SK-N-SH (cell line): ENCODE results near the gene MLLT3. TPM values are rescaled to one million over a fixed set of nuclear protein-coding genes. Genes with fewer than 3 reads are reported as not detected.

ENCODE experiments used
- CTCF ChIA-PET: fragments of 300-600, 350-600 bp; formaldehyde crosslinking; extraction: SDS; loops from one replicate; lab custom pipeline; 2021; lab: Yijun Ruan, JAX
- POLR2A ChIA-PET: fragments of 350-600 bp; sonication (Branson Sonifier 250); formaldehyde crosslinking; extraction: SDS; loops from one replicate; lab custom pipeline; 2020; ENCODE audit warnings: antibody characterized with exemption, inconsistent platforms; lab: Yijun Ruan, JAX
- DNase-seq: peaks from one replicate; pipeline ENCODE4 v3.0.0; 2012
- H2AFZ ChIP-seq: fragments of 200-600 bp; sonication (generic); 2 replicates; pipeline ENCODE4 v1.8.1; 2016; ENCODE audit warnings: antibody characterized with exemption, mild to moderate bottlenecking, low read depth
- H3F3A ChIP-seq: fragments of 200-600 bp; sonication (generic); replicated peaks from 2 replicates; pipeline ENCODE3; 2016; ENCODE audit warnings: antibody characterized with exemption, mild to moderate bottlenecking; ENCODE audit not compliant: insufficient read depth
- H3K27ac ChIP-seq, 2 experiments: fragments of 200-500 bp in 1 of 2; fragments of 200-600 bp in 1 of 2; sonication (Bioruptor generic) in 1 of 2; sonication (generic), shearing (Covaris generic) in 1 of 2; 2 replicates each; pipeline versions ENCODE4 v1.5.1 to v1.6.1; 2014 to 2016; ENCODE audit warnings: low read depth in 2 of 2, inconsistent platforms in 1 of 2, low read length in 1 of 2, mild to moderate bottlenecking in 1 of 2, mixed read lengths in 1 of 2
- H3K27me3 ChIP-seq: fragments of 200-600 bp; sonication (generic), shearing (Covaris generic); 2 replicates; pipeline ENCODE4 v1.6.1; 2016; ENCODE audit warnings: mixed run types; ENCODE audit not compliant: insufficient read depth
- H3K36me3 ChIP-seq, 2 experiments: fragments of 200-500 bp in 1 of 2; fragments of 200-600 bp in 1 of 2; sonication (Bioruptor generic) in 1 of 2; sonication (generic) in 1 of 2; replicated peaks in 1 of 2; 2 replicates each; pipeline versions ENCODE3 to v1.5.1; 2014 to 2016; ENCODE audit warnings: low read length in 1 of 2, mild to moderate bottlenecking in 1 of 2; ENCODE audit not compliant: insufficient read depth in 2 of 2, control insufficient read depth in 1 of 2
- H3K4me1 ChIP-seq, 2 experiments: fragments of 200-500 bp in 1 of 2; fragments of 200-600 bp in 1 of 2; sonication (Bioruptor generic) in 1 of 2; sonication (generic), shearing (Covaris generic) in 1 of 2; 2 replicates each; pipeline versions ENCODE4 v1.5.1 to v1.6.1; 2014 to 2016; ENCODE audit warnings: low read depth in 1 of 2, low read length in 1 of 2, mixed run types in 1 of 2; ENCODE audit not compliant: insufficient read depth in 2 of 2, control insufficient read depth in 1 of 2
- H3K4me2 ChIP-seq: fragments of 200-600 bp; sonication (generic), shearing (Covaris generic); 2 replicates; pipeline ENCODE4 v1.6.1; 2017; ENCODE audit warnings: mixed run types
- H3K4me3 ChIP-seq, 2 experiments: fragments of 200-500 bp in 1 of 2; fragments of 200-600 bp in 1 of 2; sonication (Bioruptor generic) in 1 of 2; sonication (generic), shearing (Covaris generic) in 1 of 2; 2 replicates each; pipeline versions ENCODE4 v1.5.1 to v1.8.1; 2014 to 2016; ENCODE audit warnings: low read depth in 2 of 2, inconsistent platforms in 1 of 2, low read length in 1 of 2, mild to moderate bottlenecking in 1 of 2, mixed read lengths in 1 of 2, moderate library complexity in 1 of 2
- H3K79me2 ChIP-seq: fragments of 200-600 bp; sonication (generic); 2 replicates; pipeline ENCODE4 v1.8.1; 2017; ENCODE audit warnings: mild to moderate bottlenecking; ENCODE audit not compliant: insufficient read depth
- H3K9ac ChIP-seq: fragments of 200-600 bp; sonication (generic); 2 replicates; pipeline ENCODE4 v1.6.1; 2017; ENCODE audit warnings: mixed run types
- H3K9me2 ChIP-seq: fragments of 200-600 bp; sonication (generic); 2 replicates; pipeline ENCODE4 v1.6.1; 2017; ENCODE audit warnings: mixed run types
- H3K9me3 ChIP-seq: fragments of 200-600 bp; sonication (generic); 2 replicates; pipeline ENCODE4 v1.6.1; 2017; ENCODE audit warnings: mixed run types, mild to moderate bottlenecking, moderate library complexity
- H4K20me1 ChIP-seq: fragments of 200-600 bp; sonication (generic); 2 replicates; pipeline ENCODE4 v1.6.1; 2017; ENCODE audit warnings: mild to moderate bottlenecking, mixed run types; ENCODE audit not compliant: insufficient read depth
- ELF1 ChIP-seq: IDR thresholded peaks from 2 replicates; pipeline ENCODE4 v1.4.0; 2012
- EZH2phosphoT487 ChIP-seq: fragments of 200-600 bp; sonication (generic); IDR thresholded peaks from 2 replicates; pipeline ENCODE4 v1.6.1; 2017; ENCODE audit warnings: low read depth, mixed run types, mild to moderate bottlenecking, antibody characterized with exemption, moderate library complexity, borderline replicate concordance
- FOXM1 ChIP-seq: IDR thresholded peaks from 2 replicates; pipeline ENCODE4 v1.4.0; 2012; ENCODE audit warnings: low read depth, mild to moderate bottlenecking
- MXI1 ChIP-seq: IDR thresholded peaks from 2 replicates; pipeline ENCODE4 v1.6.1; 2012; ENCODE audit warnings: mild to moderate bottlenecking, low read depth, low read length, improper control_type of control experiment
- NFIC ChIP-seq: IDR thresholded peaks from 2 replicates; pipeline ENCODE4 v1.4.0; 2012; ENCODE audit warnings: borderline replicate concordance
- RAD21 ChIP-seq: IDR thresholded peaks from 2 replicates; pipeline ENCODE4 v1.6.1; 2012; ENCODE audit warnings: mild to moderate bottlenecking, low read length
- RCOR1 ChIP-seq: fragments of 150-350 bp; IDR thresholded peaks from 2 replicates; pipeline ENCODE4 v1.6.1; 2017; ENCODE audit warnings: antibody characterized with exemption, low read length
- RXRA ChIP-seq: IDR thresholded peaks from 2 replicates; pipeline ENCODE4 v1.4.0; 2012; ENCODE audit warnings: low read depth, mild to moderate bottlenecking, borderline replicate concordance
- WGBS: methylation state at CpG from one replicate; pipeline ENCODE4 v1.1.6; 2017; ENCODE audit warnings: low lambda C conversion rate; 5-methylcytosine and 5-hydroxymethylcytosine counted together
- polyA plus RNA-seq, 3 experiments: library from polyadenylated mRNA; depleted of rRNA; stranded (reverse); fragments of >200 nt; gene quantifications; 2 replicates each; pipeline ENCODE4 v1.2.3, GENCODE V29; 2012
- TF ChIP-seq, protein P1 (sequence below): IDR thresholded peaks from 2 replicates; pipeline ENCODE4 v1.4.0; 2012; ENCODE audit warnings: low read depth, borderline replicate concordance
- TF ChIP-seq, protein P2 (sequence below): fragments of 150-350 bp; IDR thresholded peaks from 2 replicates; pipeline ENCODE4 v1.6.1; 2016; ENCODE audit warnings: mild to moderate bottlenecking, low read depth, low read length
- TF ChIP-seq, protein P3 (sequence below): IDR thresholded peaks from 2 replicates; pipeline ENCODE4; 2012
- TF ChIP-seq, protein P4 (sequence below): IDR thresholded peaks from 2 replicates; pipeline ENCODE4 v1.6.1; 2012; ENCODE audit warnings: mild to moderate bottlenecking, low read depth, low read length, moderate library complexity

Gene MLLT3
- polyA plus RNA-seq, 1 of the 3 experiments (the other 2 are of a cell fraction) = 3.9 TPM

DNA sequence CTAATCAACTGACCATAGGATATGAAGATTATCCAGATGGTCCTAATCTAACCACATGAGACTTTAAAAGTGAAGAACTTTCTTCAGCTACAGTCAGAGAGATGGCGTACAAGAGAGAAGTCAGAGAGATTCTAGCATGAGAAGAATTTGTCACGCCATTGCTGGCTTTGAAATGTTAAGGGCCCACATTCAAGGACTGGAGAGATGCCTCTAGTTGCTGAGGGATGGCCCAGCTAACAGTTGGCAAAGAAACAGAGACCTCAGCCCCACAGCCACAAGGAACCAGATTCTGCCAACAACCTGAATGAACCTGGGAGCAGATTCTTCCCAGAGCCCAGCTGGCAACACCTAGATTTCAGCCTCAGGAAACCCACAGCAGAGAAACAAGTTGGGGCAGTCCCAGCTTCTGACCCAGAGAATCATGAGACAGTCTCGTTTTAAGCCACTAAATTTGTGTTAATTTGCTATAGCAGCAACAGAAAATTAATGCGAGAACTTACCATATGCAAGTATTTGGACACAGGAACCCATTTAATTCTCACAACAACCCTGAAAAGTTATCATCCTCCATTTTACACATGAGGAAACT lies 132.0 kb downstream of the MLLT3 start:
- Histone ChIP-seq H3K9me3 (no peaks in the 10 kb centered on the region), H3K9me2 (no peaks in the 10 kb centered on the region), H3K4me3 (no peak overlapping the region), H3K9ac (no peak overlapping the region), H3K27me3 (no peaks in the 10 kb centered on the region), H3K27ac (no peak overlapping the region), H3K4me1 (peaks cover 0 to 4% of the 10 kb centered on the region in 2 experiments; a peak in 2 of 4 replicates), H4K20me1 (no peaks in the 10 kb centered on the region), H3K4me2 (no peak overlapping the region), H3K79me2 (no peaks in the 10 kb centered on the region), H3K36me3 (no peaks in the 10 kb centered on the region), H2AFZ (no peak overlapping the region), H3F3A (no peaks in the 10 kb centered on the region)
- no peak for DNase-seq
- WGBS = 87% methylated on average over 4 of the region's 4 CpGs
- POLR2A ChIA-PET = no interaction called here
- no peak for TF ChIP-seq RAD21
- TF ChIP-seq MXI1 = no peak
- TF ChIP-seq, protein P1, sequence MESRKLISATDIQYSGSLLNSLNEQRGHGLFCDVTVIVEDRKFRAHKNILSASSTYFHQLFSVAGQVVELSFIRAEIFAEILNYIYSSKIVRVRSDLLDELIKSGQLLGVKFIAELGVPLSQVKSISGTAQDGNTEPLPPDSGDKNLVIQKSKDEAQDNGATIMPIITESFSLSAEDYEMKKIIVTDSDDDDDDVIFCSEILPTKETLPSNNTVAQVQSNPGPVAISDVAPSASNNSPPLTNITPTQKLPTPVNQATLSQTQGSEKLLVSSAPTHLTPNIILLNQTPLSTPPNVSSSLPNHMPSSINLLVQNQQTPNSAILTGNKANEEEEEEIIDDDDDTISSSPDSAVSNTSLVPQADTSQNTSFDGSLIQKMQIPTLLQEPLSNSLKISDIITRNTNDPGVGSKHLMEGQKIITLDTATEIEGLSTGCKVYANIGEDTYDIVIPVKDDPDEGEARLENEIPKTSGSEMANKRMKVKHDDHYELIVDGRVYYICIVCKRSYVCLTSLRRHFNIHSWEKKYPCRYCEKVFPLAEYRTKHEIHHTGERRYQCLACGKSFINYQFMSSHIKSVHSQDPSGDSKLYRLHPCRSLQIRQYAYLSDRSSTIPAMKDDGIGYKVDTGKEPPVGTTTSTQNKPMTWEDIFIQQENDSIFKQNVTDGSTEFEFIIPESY = no peak
- TF ChIP-seq FOXM1 = no peak
- no peak for TF ChIP-seq RXRA
- no peak for TF ChIP-seq RCOR1
- TF ChIP-seq, protein P2, sequence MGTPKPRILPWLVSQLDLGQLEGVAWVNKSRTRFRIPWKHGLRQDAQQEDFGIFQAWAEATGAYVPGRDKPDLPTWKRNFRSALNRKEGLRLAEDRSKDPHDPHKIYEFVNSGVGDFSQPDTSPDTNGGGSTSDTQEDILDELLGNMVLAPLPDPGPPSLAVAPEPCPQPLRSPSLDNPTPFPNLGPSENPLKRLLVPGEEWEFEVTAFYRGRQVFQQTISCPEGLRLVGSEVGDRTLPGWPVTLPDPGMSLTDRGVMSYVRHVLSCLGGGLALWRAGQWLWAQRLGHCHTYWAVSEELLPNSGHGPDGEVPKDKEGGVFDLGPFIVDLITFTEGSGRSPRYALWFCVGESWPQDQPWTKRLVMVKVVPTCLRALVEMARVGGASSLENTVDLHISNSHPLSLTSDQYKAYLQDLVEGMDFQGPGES = no peak
- TF ChIP-seq, protein P3, sequence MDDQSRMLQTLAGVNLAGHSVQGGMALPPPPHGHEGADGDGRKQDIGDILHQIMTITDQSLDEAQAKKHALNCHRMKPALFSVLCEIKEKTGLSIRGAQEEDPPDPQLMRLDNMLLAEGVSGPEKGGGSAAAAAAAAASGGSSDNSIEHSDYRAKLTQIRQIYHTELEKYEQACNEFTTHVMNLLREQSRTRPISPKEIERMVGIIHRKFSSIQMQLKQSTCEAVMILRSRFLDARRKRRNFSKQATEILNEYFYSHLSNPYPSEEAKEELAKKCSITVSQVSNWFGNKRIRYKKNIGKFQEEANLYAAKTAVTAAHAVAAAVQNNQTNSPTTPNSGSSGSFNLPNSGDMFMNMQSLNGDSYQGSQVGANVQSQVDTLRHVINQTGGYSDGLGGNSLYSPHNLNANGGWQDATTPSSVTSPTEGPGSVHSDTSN = no peak
- TF ChIP-seq, protein P4, sequence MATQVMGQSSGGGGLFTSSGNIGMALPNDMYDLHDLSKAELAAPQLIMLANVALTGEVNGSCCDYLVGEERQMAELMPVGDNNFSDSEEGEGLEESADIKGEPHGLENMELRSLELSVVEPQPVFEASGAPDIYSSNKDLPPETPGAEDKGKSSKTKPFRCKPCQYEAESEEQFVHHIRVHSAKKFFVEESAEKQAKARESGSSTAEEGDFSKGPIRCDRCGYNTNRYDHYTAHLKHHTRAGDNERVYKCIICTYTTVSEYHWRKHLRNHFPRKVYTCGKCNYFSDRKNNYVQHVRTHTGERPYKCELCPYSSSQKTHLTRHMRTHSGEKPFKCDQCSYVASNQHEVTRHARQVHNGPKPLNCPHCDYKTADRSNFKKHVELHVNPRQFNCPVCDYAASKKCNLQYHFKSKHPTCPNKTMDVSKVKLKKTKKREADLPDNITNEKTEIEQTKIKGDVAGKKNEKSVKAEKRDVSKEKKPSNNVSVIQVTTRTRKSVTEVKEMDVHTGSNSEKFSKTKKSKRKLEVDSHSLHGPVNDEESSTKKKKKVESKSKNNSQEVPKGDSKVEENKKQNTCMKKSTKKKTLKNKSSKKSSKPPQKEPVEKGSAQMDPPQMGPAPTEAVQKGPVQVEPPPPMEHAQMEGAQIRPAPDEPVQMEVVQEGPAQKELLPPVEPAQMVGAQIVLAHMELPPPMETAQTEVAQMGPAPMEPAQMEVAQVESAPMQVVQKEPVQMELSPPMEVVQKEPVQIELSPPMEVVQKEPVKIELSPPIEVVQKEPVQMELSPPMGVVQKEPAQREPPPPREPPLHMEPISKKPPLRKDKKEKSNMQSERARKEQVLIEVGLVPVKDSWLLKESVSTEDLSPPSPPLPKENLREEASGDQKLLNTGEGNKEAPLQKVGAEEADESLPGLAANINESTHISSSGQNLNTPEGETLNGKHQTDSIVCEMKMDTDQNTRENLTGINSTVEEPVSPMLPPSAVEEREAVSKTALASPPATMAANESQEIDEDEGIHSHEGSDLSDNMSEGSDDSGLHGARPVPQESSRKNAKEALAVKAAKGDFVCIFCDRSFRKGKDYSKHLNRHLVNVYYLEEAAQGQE = no peak
- TF ChIP-seq ELF1 = no peak
- no peak for TF ChIP-seq NFIC
- TF ChIP-seq EZH2phosphoT487 = no peak
- CTCF ChIA-PET = interaction anchor here (0.8 kb wide), 1 partner anchor 16 kb away, joined by 3 read pairs; no protein-coding TSS in a partner anchor
